K562 (cell line): ENCODE data around the gene NYAP1. TPM values are rescaled to one million over a fixed set of nuclear protein-coding genes. Genes with fewer than 3 reads are reported as not detected.

Experiments used
- ATAC-seq: fragments of 200-7000 bp; cut with Tn5 transposase; 3 replicates; pipeline ENCODE4 v1.9.1; 2020; ENCODE audit warnings: moderate library complexity
- BruUV-seq: library from RNA; stranded (reverse); fragments of 400-500 nt; replicated peaks from 2 replicates; lab custom pipeline; 2021; lab: Mats Ljungman, UMichigan
- CTCF ChIA-PET: fragments of 300-600 bp; formaldehyde crosslinking; extraction: SDS; loops from one replicate; lab custom pipeline; 2021; ENCODE audit warnings: low intra/inter-chr PET ratio; lab: Yijun Ruan, JAX
- POLR2A ChIA-PET: fragments of 300-600, 350-650 bp; sonication (Branson Sonifier 250); formaldehyde crosslinking; extraction: SDS; loops from one replicate; lab custom pipeline; 2021; ENCODE audit warnings: antibody characterized with exemption, inconsistent platforms; lab: Yijun Ruan, JAX
- DNase-seq, 4 experiments: peaks; one replicate each; pipeline versions ENCODE4 v3.0.0 to v3.0.0-alpha.2; 2011 to 2018; ENCODE audit warnings: low spot score in 3 of 4, mixed read lengths in 3 of 4; ENCODE audit errors: extremely low read depth in 1 of 4
- FAIRE-seq: peaks from 2 replicates; lab custom pipeline; 2011; peaks lifted over from hg19 to GRCh38; lab: Jason Lieb, UNC
- H2AFZ ChIP-seq: 2 replicates; pipeline ENCODE4 v1.6.0; 2011; ENCODE audit warnings: low read depth, low read length, control low read depth, inconsistent platforms
- H3K27ac ChIP-seq: fragments of 200-600 bp; 3 replicates; pipeline ENCODE4 v1.8.0; 2011; ENCODE audit warnings: low read depth, mild to moderate bottlenecking, control low read depth, inconsistent platforms, low read length, moderate library complexity, mixed read lengths; ENCODE audit errors: extremely low read depth
- H3K27me3 ChIP-seq, 2 experiments: fragments of 300-600 bp in 1 of 2; 2 replicates in 1 of 2; 3 replicates in 1 of 2; pipeline versions ENCODE4 v1.6.0 to v1.8.0; 2011; ENCODE audit warnings: inconsistent platforms in 2 of 2, low read length in 2 of 2, mild to moderate bottlenecking in 1 of 2, mixed read lengths in 1 of 2, moderate library complexity in 1 of 2; ENCODE audit not compliant: control insufficient read depth in 2 of 2, insufficient read depth in 2 of 2
- H3K36me3 ChIP-seq: fragments of 300-600 bp; 3 replicates; pipeline ENCODE4 v1.8.0; 2011; ENCODE audit warnings: mild to moderate bottlenecking, low read length, inconsistent platforms; ENCODE audit not compliant: control insufficient read depth, insufficient read depth
- H3K4me1 ChIP-seq, 2 experiments: fragments of 200-600 bp in 1 of 2; replicated peaks in 1 of 2; 2 replicates in 1 of 2; 3 replicates in 1 of 2; pipeline versions ENCODE4 v1.5.1 to v1.8.0; 2011; ENCODE audit warnings: inconsistent platforms in 2 of 2, low read length in 2 of 2, mild to moderate bottlenecking in 1 of 2, mixed read lengths in 1 of 2, moderate library complexity in 1 of 2; ENCODE audit not compliant: control insufficient read depth in 2 of 2, insufficient read depth in 2 of 2
- H3K4me2 ChIP-seq: 2 replicates; pipeline ENCODE4 v1.6.1; 2011; ENCODE audit warnings: low read length, control low read depth, inconsistent platforms, mixed read lengths; ENCODE audit not compliant: insufficient read depth
- H3K4me3 ChIP-seq: fragments of 200-600 bp; sonication (generic), shearing (Covaris generic); 2 replicates; pipeline ENCODE4 v1.5.1; 2016; ENCODE audit warnings: control low read depth, inconsistent platforms
- H3K79me2 ChIP-seq: fragments of 200-600 bp; 3 replicates; pipeline ENCODE4 v1.8.0; 2011; ENCODE audit warnings: low read length, inconsistent platforms; ENCODE audit not compliant: control insufficient read depth, insufficient read depth
- H3K9ac ChIP-seq, 2 experiments: 2 replicates each; pipeline versions ENCODE4 v1.6.0 to v1.6.1; 2011; ENCODE audit warnings: low read depth in 2 of 2, low read length in 2 of 2, control low read depth in 1 of 2, inconsistent platforms in 1 of 2, mild to moderate bottlenecking in 1 of 2, mixed read lengths in 1 of 2; ENCODE audit not compliant: insufficient read depth in 1 of 2
- H3K9me1 ChIP-seq: one replicate; pipeline ENCODE4 v1.6.0; 2011; ENCODE audit warnings: inconsistent platforms, mild to moderate bottlenecking, low read length, moderate library complexity; ENCODE audit not compliant: control insufficient read depth, insufficient read depth
- H3K9me3 ChIP-seq: replicated peaks from 2 replicates; pipeline ENCODE4 v1.5.1; 2011; ENCODE audit warnings: low read depth, low read length, inconsistent platforms; ENCODE audit not compliant: control insufficient read depth, insufficient read depth
- H4K20me1 ChIP-seq: replicated peaks from 2 replicates; pipeline ENCODE4 v1.6.1; 2011; ENCODE audit warnings: low read length, inconsistent platforms, mixed read lengths; ENCODE audit not compliant: control insufficient read depth, insufficient read depth
- BCOR ChIP-seq: fragments of 450-650 bp; IDR thresholded peaks from 2 replicates; pipeline ENCODE4 v1.6.1; 2016
- DPF2 ChIP-seq: fragments of 450-650 bp; IDR thresholded peaks from 2 replicates; pipeline ENCODE4 v1.6.1; 2016
- YBX1 ChIP-seq: fragments of 450-650 bp; IDR thresholded peaks from 2 replicates; pipeline ENCODE4 v1.7.1; 2016; ENCODE audit warnings: mild to moderate bottlenecking
- ZFP1 ChIP-seq: fragments of 450-650 bp; formaldehyde crosslinking; IDR thresholded peaks from 2 replicates; pipeline ENCODE4 v1.4.0; 2020; ENCODE audit warnings: mild to moderate bottlenecking, mixed read lengths
- ZFP36 ChIP-seq: fragments of 150-350 bp; IDR thresholded peaks from 2 replicates; pipeline ENCODE4 v1.6.1; 2018; ENCODE audit warnings: low read length, low read depth; ENCODE audit not compliant: partially characterized antibody
- ZNF121 ChIP-seq: sonication (generic); formaldehyde crosslinking; conservative IDR thresholded peaks from 2 replicates; pipeline ENCODE4 v1.8.0; 2022; ENCODE audit warnings: missing genetic modification reagents
- ZNF507 ChIP-seq: conservative IDR thresholded peaks from 2 replicates; pipeline ENCODE4 v1.6.1; 2017; ENCODE audit warnings: missing genetic modification characterization, missing compliant biosample characterization
- WGBS: fragments of 100-300 bp; shearing (Covaris generic); methylation state at CpG from one replicate; pipeline ENCODE4 v1.1.6; 2016; ENCODE audit warnings: low coverage, mixed read lengths; ENCODE audit not compliant: insufficient coverage; ENCODE audit errors: missing lambda C conversion rate; 5-methylcytosine and 5-hydroxymethylcytosine counted together
- in situ Hi-C: fragments of 300-500 bp; cut with MboI; formaldehyde crosslinking; loops from 4 replicates; pipeline ENCODE4 v1.15.0; 2018; ENCODE audit warnings: inconsistent platforms, mixed read lengths
- intact Hi-C: fragments of 100-400 bp; cut with micrococcal nuclease; formaldehyde crosslinking; loops from 2 replicates; pipeline ENCODE4 v1.14.2; 2022
- polyA plus RNA-seq, 8 experiments: library from polyadenylated mRNA; depleted of rRNA in 4 of 8; stranded (reverse) in 5 of 8; unstranded in 3 of 8; fragments of >200 nt; fragmentation: Nextera tagmentation in 2 of 8; fragmentation: Illumina TruSeq in 1 of 8; extraction: Ambion mirVana in 2 of 8; extraction: Trizol in 1 of 8; gene quantifications; 2 replicates each; pipeline versions ENCODE4 v1.2.1 to v1.2.3, GENCODE V29; 2011 to 2014; ENCODE audit warnings: inconsistent platforms in 1 of 8, missing spikeins in 1 of 8
- total RNA-seq, 7 experiments: library from RNA; depleted of rRNA in 6 of 7; stranded (reverse); fragments of >200 nt in 6 of 7; fragmentation: Illumina TruSeq in 2 of 7; extraction: Trizol in 2 of 7; gene quantifications; 2 replicates each; pipeline versions ENCODE4 v1.2.1 to v1.2.3, GENCODE V29; 2011 to 2021; ENCODE audit warnings: low replicate concordance in 1 of 7
- TF ChIP-seq, protein P1 (sequence below): sonication (generic); formaldehyde crosslinking; IDR thresholded peaks from 2 replicates; pipeline ENCODE4 v1.8.1; 2023; ENCODE audit warnings: mild to moderate bottlenecking, missing genetic modification reagents, moderate library complexity

NYAP1 gene
- total and polyA plus RNA-seq, 9 of the 15 experiments (the other 6 are each of a cell fraction or from before 2014, with no cell fraction given) = 0.11 to 0.88 (median 0.22) TPM; not detected in 2

GRCh38 chr7:100457033-100457432 lies 26.7 kb upstream of the NYAP1 start:
- Histone ChIP-seq H3K27ac (no peak overlapping the region), H4K20me1 (no peaks in the 10 kb centered on the region), H3K4me3 (no peak overlapping the region), H3K9me3 (no peaks in the 10 kb centered on the region), H3K4me1 (peaks cover 3 to 11% of the 10 kb centered on the region in 2 experiments; a peak in 3 of 5 replicates), H2AFZ (no peak overlapping the region), H3K4me2 (no peak overlapping the region), H3K27me3 (no peaks in the 10 kb centered on the region), H3K36me3 (no peaks in the 10 kb centered on the region), H3K79me2 (no peaks in the 10 kb centered on the region), H3K9me1 (no peaks in the 10 kb centered on the region), H3K9ac (no peak overlapping the region)
- BruUV-seq = no TSS peak
- no peak for FAIRE-seq
- peak; percentile 30; the same call in 1 of the 2 replicates for TF ChIP-seq BCOR
- TF ChIP-seq DPF2 = no peak
- TF ChIP-seq YBX1 = no peak
- TF ChIP-seq, protein P1, sequence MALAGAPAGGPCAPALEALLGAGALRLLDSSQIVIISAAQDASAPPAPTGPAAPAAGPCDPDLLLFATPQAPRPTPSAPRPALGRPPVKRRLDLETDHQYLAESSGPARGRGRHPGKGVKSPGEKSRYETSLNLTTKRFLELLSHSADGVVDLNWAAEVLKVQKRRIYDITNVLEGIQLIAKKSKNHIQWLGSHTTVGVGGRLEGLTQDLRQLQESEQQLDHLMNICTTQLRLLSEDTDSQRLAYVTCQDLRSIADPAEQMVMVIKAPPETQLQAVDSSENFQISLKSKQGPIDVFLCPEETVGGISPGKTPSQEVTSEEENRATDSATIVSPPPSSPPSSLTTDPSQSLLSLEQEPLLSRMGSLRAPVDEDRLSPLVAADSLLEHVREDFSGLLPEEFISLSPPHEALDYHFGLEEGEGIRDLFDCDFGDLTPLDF (CRISPR knock-in tag) = no peak
- TF ChIP-seq ZNF121 (CRISPR knock-in tag) = peak; percentile 75
- no peak for TF ChIP-seq ZNF507 (tag)
- no peak for TF ChIP-seq ZFP1 (CRISPR knock-in tag)
- peak; percentile 71 for TF ChIP-seq ZFP36
- DNase-seq = no peak
- in situ Hi-C loops = loop anchor here (25.0 kb wide), 1 partner anchor 105 kb away; the partner anchor contains the start of gene SAP25
- no peak for ATAC-seq
- intact Hi-C loops = no loop called here
- WGBS = 39% methylated on average over 6 of the region's 6 CpGs
- ChIA-PET POLR2A (interaction anchor here (1.2 kb wide), 1 partner anchor 85 kb away, joined by 3 read pairs; no protein-coding TSS in a partner anchor), CTCF (no interaction called here)
